HEK293T (cell line): Measurements from ENCODE around the gene CASZ1.

Experiments used
- CTCF ChIA-PET: fragments of 350-600 bp; formaldehyde crosslinking; extraction: SDS; loops from one replicate; lab custom pipeline; 2021; ENCODE audit warnings: antibody characterized with exemption, inconsistent platforms; lab: Yijun Ruan, JAX
- POLR2A ChIA-PET: fragments of 350-600 bp; formaldehyde crosslinking; extraction: SDS; loops from one replicate; lab custom pipeline; 2020; ENCODE audit warnings: antibody characterized with exemption, inconsistent platforms; lab: Yijun Ruan, JAX
- DNase-seq: peaks from one replicate; pipeline ENCODE4 v3.0.0; 2012; ENCODE audit warnings: mixed read lengths; ENCODE audit errors: extremely low spot score
- ARNT ChIP-seq: fragments of 450-650 bp; IDR thresholded peaks from 2 replicates; pipeline ENCODE4 v1.6.1; 2017; ENCODE audit warnings: mild to moderate bottlenecking
- BHLHE40 ChIP-seq: fragments of 450-650 bp; IDR thresholded peaks from 2 replicates; pipeline ENCODE4 v1.6.1; 2016; ENCODE audit warnings: mild to moderate bottlenecking, moderate library complexity, borderline replicate concordance
- CTBP1 ChIP-seq: fragments of 450-650 bp; IDR thresholded peaks from 2 replicates; pipeline ENCODE4 v1.6.1; 2016; ENCODE audit warnings: borderline replicate concordance
- ELF4 ChIP-seq: fragments of 450-650 bp; IDR thresholded peaks from 2 replicates; pipeline ENCODE4 v1.6.1; 2017; ENCODE audit warnings: antibody characterized with exemption
- FOXA1 ChIP-seq: fragments of 450-650 bp; IDR thresholded peaks from 2 replicates; pipeline ENCODE4 v1.6.1; 2016; ENCODE audit warnings: mild to moderate bottlenecking
- FOXK2 ChIP-seq: fragments of 450-650 bp; IDR thresholded peaks from 2 replicates; pipeline ENCODE4 v1.6.1; 2016; ENCODE audit warnings: mild to moderate bottlenecking
- FOXM1 ChIP-seq: fragments of 450-650 bp; IDR thresholded peaks from 2 replicates; pipeline ENCODE4 v1.6.1; 2017; ENCODE audit warnings: mild to moderate bottlenecking, borderline replicate concordance
- HDGF ChIP-seq: fragments of 450-650 bp; IDR thresholded peaks from 2 replicates; pipeline ENCODE4 v1.6.1; 2017; ENCODE audit warnings: antibody characterized with exemption, borderline replicate concordance
- L3MBTL2 ChIP-seq: fragments of 450-650 bp; conservative IDR thresholded peaks from 2 replicates; pipeline ENCODE4 v1.6.1; 2016; ENCODE audit warnings: mild to moderate bottlenecking
- LEF1 ChIP-seq: fragments of 450-650 bp; IDR thresholded peaks from 2 replicates; pipeline ENCODE4 v1.6.1; 2017; ENCODE audit warnings: mild to moderate bottlenecking, borderline replicate concordance
- NFRKB ChIP-seq: fragments of 450-650 bp; IDR thresholded peaks from 2 replicates; pipeline ENCODE4 v1.6.1; 2016; ENCODE audit warnings: mild to moderate bottlenecking, moderate library complexity
- SP1 ChIP-seq: fragments of 450-650 bp; IDR thresholded peaks from 2 replicates; pipeline ENCODE4 v1.6.1; 2017
- SUZ12 ChIP-seq: fragments of 450-650 bp; IDR thresholded peaks from 2 replicates; pipeline ENCODE4 v1.6.1; 2016; ENCODE audit warnings: mild to moderate bottlenecking
- TARDBP ChIP-seq: fragments of 450-650 bp; IDR thresholded peaks from 2 replicates; pipeline ENCODE4 v1.6.1; 2016
- ZNF384 ChIP-seq: fragments of 450-650 bp; IDR thresholded peaks from 2 replicates; pipeline ENCODE4 v1.6.1; 2016
- TF ChIP-seq, protein P1 (sequence below): fragments of 450-650 bp; IDR thresholded peaks from 2 replicates; pipeline ENCODE4 v1.6.1; 2016

Gene CASZ1

GRCh38 chr1:10818262-10819197 lies 22.1 kb upstream of the CASZ1 start:
- ChIA-PET POLR2A (no interaction called here), CTCF (interaction anchor here (0.6 kb wide), 1 partner anchor 141 kb away, joined by 3 read pairs; no protein-coding TSS in a partner anchor)
- TF ChIP-seq BHLHE40 = no peak
- TF ChIP-seq FOXA1 = no peak
- no peak for TF ChIP-seq HDGF
- no peak for TF ChIP-seq FOXK2
- DNase-seq = no peak

DNA sequence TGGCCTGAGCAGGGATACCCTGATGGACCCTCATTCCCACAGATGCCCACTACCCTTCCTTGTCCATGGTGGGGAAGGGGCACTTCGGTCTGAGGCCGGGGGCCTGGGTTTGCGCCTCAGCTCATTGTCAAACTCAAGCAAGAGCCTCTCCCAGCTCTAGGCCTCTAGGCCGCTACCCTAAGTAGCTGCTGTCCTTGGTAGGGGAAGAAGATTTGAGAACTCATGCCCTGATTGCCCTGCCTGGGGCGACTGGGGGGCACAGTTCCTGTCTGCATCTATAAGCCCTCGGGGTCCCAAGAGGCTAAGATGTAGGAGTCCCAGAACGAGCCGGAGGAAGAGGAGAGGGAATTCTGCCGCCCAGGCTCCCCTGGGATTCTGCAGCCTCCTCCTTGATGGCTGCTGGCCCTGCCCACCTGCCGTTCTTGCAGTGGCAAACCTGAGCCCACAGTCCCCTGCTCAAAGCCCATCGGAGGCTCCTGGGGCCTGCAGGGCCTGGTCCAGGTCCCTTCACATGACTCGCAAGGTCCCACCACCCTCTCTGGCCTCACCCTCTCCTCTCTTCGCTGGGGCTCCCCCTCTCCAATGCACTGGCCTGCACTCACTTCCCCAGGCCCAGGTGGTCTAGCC lies 20.4 kb upstream of the CASZ1 start:
- TF ChIP-seq L3MBTL2 (no peak), LEF1 (no peak), HDGF (no peak), SP1 (no peak), SUZ12 (no peak), NFRKB (no peak)
- CTCF ChIA-PET = no interaction called here
- POLR2A ChIA-PET = no interaction called here
- no peak for DNase-seq

- DNase-seq = no peak
- POLR2A ChIA-PET = no interaction called here
- CTCF ChIA-PET = no interaction called here
- no peak for TF ChIP-seq SUZ12
- no peak for TF ChIP-seq BHLHE40
- TF ChIP-seq, protein P1, sequence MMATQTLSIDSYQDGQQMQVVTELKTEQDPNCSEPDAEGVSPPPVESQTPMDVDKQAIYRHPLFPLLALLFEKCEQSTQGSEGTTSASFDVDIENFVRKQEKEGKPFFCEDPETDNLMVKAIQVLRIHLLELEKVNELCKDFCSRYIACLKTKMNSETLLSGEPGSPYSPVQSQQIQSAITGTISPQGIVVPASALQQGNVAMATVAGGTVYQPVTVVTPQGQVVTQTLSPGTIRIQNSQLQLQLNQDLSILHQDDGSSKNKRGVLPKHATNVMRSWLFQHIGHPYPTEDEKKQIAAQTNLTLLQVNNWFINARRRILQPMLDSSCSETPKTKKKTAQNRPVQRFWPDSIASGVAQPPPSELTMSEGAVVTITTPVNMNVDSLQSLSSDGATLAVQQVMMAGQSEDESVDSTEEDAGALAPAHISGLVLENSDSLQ = no peak
- no peak for TF ChIP-seq FOXK2
- no peak for TF ChIP-seq ARNT
These were observed 19.8 kb upstream of the CASZ1 start for GRCh38 chr1:10816233-10816632.

DNA sequence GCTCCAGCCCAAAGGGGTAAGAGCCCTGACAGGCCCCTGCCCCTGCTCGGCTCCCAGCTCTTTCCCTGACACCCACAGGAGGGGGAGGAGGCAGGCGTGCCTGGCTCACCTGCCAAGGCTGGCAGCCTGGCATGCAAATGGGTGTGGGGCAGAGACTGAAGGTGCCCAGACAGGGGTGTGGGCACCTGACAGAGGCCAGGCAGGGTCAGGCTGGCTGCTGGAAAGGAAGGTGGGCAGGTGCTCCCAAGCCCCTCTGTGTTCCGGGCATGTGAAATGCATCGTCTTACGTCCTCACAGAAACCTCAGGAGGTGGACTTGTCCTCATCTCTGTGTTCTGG lies 19.4 kb upstream of the CASZ1 start:
- TF ChIP-seq SP1 (no peak), NFRKB (no peak), ARNT (no peak), L3MBTL2 (no peak), BHLHE40 (no peak), ELF4 (no peak), TARDBP (no peak), CTBP1 (no peak), LEF1 (no peak), SUZ12 (no peak), FOXA1 (no peak), FOXK2 (no peak), FOXM1 (no peak)
- TF ChIP-seq, protein P1 = no peak
- no peak for DNase-seq
- ChIA-PET POLR2A (no interaction called here), CTCF (no interaction called here)

- TF ChIP-seq FOXK2 = no peak
- TF ChIP-seq ARNT = no peak
- CTCF ChIA-PET = no interaction called here
- no peak for DNase-seq
- POLR2A ChIA-PET = no interaction called here
These were observed 18.8 kb upstream of the CASZ1 start for GRCh38 chr1:10814976-10815857.

GRCh38 chr1:10814312-10814711 lies 17.9 kb upstream of the CASZ1 start:
- CTCF ChIA-PET = no interaction called here
- DNase-seq = no peak
- POLR2A ChIA-PET = no interaction called here
- TF ChIP-seq ELF4 (no peak), FOXK2 (no peak), HDGF (no peak)

DNA sequence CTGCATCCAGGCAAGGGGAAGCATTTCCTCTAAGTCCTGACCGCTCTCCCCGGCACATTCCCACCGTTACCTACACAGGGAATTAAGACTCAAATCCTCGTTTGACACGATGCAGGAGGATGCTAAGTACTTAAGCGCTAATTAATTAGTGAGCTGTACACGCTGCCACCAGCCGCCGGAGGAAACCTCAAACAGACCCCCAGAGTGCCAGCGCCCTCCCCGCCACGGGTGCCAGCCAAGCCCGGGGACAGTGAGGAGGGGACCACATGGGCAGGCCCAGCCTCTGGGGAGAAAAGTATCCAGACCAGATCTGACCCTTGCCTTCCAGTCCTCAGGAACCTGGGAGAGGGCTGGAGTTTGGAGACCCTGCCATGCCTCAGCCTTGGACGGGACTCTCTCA lies 17.4 kb upstream of the CASZ1 start:
- ChIA-PET CTCF (no interaction called here), POLR2A (no interaction called here)
- TF ChIP-seq LEF1 (no peak), SUZ12 (no peak), ELF4 (no peak), CTBP1 (no peak), TARDBP (no peak), FOXM1 (no peak), SP1 (no peak), ZNF384 (no peak), FOXA1 (no peak), FOXK2 (no peak), BHLHE40 (no peak), ARNT (no peak), L3MBTL2 (no peak), NFRKB (no peak), HDGF (no peak)
- TF ChIP-seq, protein P1 = no peak
- no peak for DNase-seq
